CD14-positive monocyte (primary cell): ENCODE measurements around the gene ARHGEF3. TPM values are rescaled to one million over a fixed set of nuclear protein-coding genes. Genes with fewer than 3 reads are reported as not detected.

ENCODE experiments used
- DNase-seq, 3 donors: peaks; one replicate each; pipeline ENCODE4 v3.0.0-alpha.2; 2011 to 2022
- H2AFZ ChIP-seq: 2 replicates; pipeline ENCODE4 v1.6.0; 2012; ENCODE audit warnings: mild to moderate bottlenecking, low read depth, low read length, inconsistent platforms; ENCODE audit not compliant: insufficient read depth, poor library complexity, severe bottlenecking
- H3K27ac ChIP-seq, 2 donors: 1 replicate in 1 of 2; 2 replicates in 1 of 2; pipeline ENCODE4 v1.5.1; 2012 to 2013; ENCODE audit warnings: low read length in 2 of 2, control low read depth in 1 of 2, inconsistent platforms in 1 of 2, low read depth in 1 of 2, mild to moderate bottlenecking in 1 of 2
- H3K27me3 ChIP-seq, 2 donors: one replicate each; pipeline versions ENCODE4 v1.6.0 to v1.6.1; 2011 to 2013; ENCODE audit warnings: low read length in 2 of 2; ENCODE audit not compliant: control insufficient read depth in 2 of 2, insufficient read depth in 2 of 2
- H3K36me3 ChIP-seq, 2 donors: replicated peaks in 1 of 2; 1 replicate in 1 of 2; 2 replicates in 1 of 2; pipeline versions ENCODE4 v1.5.1 to v1.6.1; 2012 to 2013; ENCODE audit warnings: low read length in 2 of 2, control low read depth in 1 of 2, inconsistent platforms in 1 of 2, mild to moderate bottlenecking in 1 of 2; ENCODE audit not compliant: insufficient read depth in 2 of 2, control insufficient read depth in 1 of 2
- H3K4me1 ChIP-seq, 2 donors: 1 replicate in 1 of 2; 2 replicates in 1 of 2; pipeline versions ENCODE4 v1.5.1 to v1.6.1; 2012 to 2013; ENCODE audit warnings: low read length in 2 of 2, control low read depth in 1 of 2, inconsistent platforms in 1 of 2, mild to moderate bottlenecking in 1 of 2, moderate library complexity in 1 of 2; ENCODE audit not compliant: insufficient read depth in 2 of 2, control insufficient read depth in 1 of 2
- H3K4me2 ChIP-seq: replicated peaks from 2 replicates; pipeline ENCODE3; 2012; ENCODE audit warnings: low read length, moderate library complexity, mild to moderate bottlenecking; ENCODE audit not compliant: poor library complexity, severe bottlenecking; ENCODE audit errors: extremely low read depth
- H3K4me3 ChIP-seq, 3 experiments: fragments of 200-600 bp in 1 of 3; sonication (generic) in 1 of 3; replicated peaks in 1 of 3; 1 replicate in 2 of 3; 2 replicates in 1 of 3; pipeline ENCODE4 v1.5.1; 2011 to 2013; ENCODE audit warnings: low read length in 3 of 3, mild to moderate bottlenecking in 3 of 3, control low read depth in 2 of 3, low read depth in 2 of 3, inconsistent platforms in 1 of 3, moderate library complexity in 1 of 3
- H3K79me2 ChIP-seq: 2 replicates; pipeline ENCODE4 v1.6.0; 2012; ENCODE audit warnings: mild to moderate bottlenecking, control low read depth, inconsistent platforms, low read length, moderate library complexity; ENCODE audit not compliant: insufficient read depth
- H3K9ac ChIP-seq: 2 replicates; pipeline ENCODE4 v1.6.0; 2017; ENCODE audit warnings: low read length, mild to moderate bottlenecking; ENCODE audit not compliant: insufficient read depth, poor library complexity, severe bottlenecking
- H3K9me3 ChIP-seq, 2 donors: replicated peaks in 1 of 2; 1 replicate in 1 of 2; 2 replicates in 1 of 2; pipeline versions ENCODE4 v1.5.1 to v1.6.1; 2012 to 2013; ENCODE audit warnings: low read length in 2 of 2, control low read depth in 1 of 2; ENCODE audit not compliant: control insufficient read depth in 1 of 2, insufficient read depth in 1 of 2
- H4K20me1 ChIP-seq: 2 replicates; pipeline ENCODE4 v1.6.0; 2012; ENCODE audit warnings: mild to moderate bottlenecking, low read length, control low read depth, moderate library complexity; ENCODE audit not compliant: insufficient read depth
- H3K27ac Mint-ChIP-seq, 7 donors: one replicate each; pipeline ENCODE4 v1.8.0; 2020; ENCODE audit warnings: mild to moderate bottlenecking in 7 of 7, mixed read lengths in 7 of 7, moderate library complexity in 6 of 7, inconsistent platforms in 2 of 7
- H3K27me3 Mint-ChIP-seq, 3 donors: one replicate each; pipeline ENCODE4 v1.8.0; 2021 to 2022; ENCODE audit warnings: low read depth in 3 of 3, mild to moderate bottlenecking in 3 of 3, mixed read lengths in 3 of 3, moderate library complexity in 3 of 3, inconsistent platforms in 1 of 3
- H3K36me3 Mint-ChIP-seq, 2 donors: one replicate each; pipeline ENCODE4 v1.8.0; 2020; ENCODE audit warnings: mixed read lengths in 2 of 2, inconsistent platforms in 1 of 2, mild to moderate bottlenecking in 1 of 2
- H3K4me1 Mint-ChIP-seq: one replicate; pipeline ENCODE4 v1.8.0; 2020; ENCODE audit warnings: mild to moderate bottlenecking, mixed read lengths
- H3K4me3 Mint-ChIP-seq, 2 donors: one replicate each; pipeline ENCODE4 v1.8.0; 2020; ENCODE audit warnings: mild to moderate bottlenecking in 2 of 2, mixed read lengths in 2 of 2, moderate library complexity in 1 of 2
- H3K9me3 Mint-ChIP-seq, 7 donors: one replicate each; pipeline ENCODE4 v1.8.0; 2020 to 2022; ENCODE audit warnings: mixed read lengths in 7 of 7, mild to moderate bottlenecking in 6 of 7, moderate library complexity in 6 of 7, inconsistent platforms in 2 of 7
- CTCF ChIP-seq: fragments of 200-600 bp; IDR thresholded peaks from one replicate; pipeline ENCODE4 v1.8.0; 2022; ENCODE audit warnings: antibody characterized with exemption, mild to moderate bottlenecking
- WGBS: methylation state at CpG from one replicate; pipeline ENCODE4 v1.1.5; 2013; ENCODE audit warnings: missing lambda C conversion rate; ENCODE audit not compliant: insufficient coverage; 5-methylcytosine and 5-hydroxymethylcytosine counted together
- intact Hi-C, 2 donors: fragments of 100-400 bp; cut with micrococcal nuclease; formaldehyde crosslinking; loops; one replicate each; pipeline versions ENCODE4 v1.15.0 to v1.15.1; 2023
- polyA plus RNA-seq, 3 donors: library from polyadenylated mRNA; depleted of rRNA in 1 of 3; unstranded in 2 of 3; stranded (reverse) in 1 of 3; fragments of 300-500 nt in 2 of 3; fragments of >200 nt in 1 of 3; fragmentation: Illumina TruSeq in 2 of 3; gene quantifications; 1 replicate in 2 of 3; 2 replicates in 1 of 3; pipeline ENCODE4 v1.2.3, GENCODE V29; 2012 to 2021

ARHGEF3 gene
- polyA plus RNA-seq, 3 donors: 22.6 to 29.5 (median 26.5) TPM

DNA sequence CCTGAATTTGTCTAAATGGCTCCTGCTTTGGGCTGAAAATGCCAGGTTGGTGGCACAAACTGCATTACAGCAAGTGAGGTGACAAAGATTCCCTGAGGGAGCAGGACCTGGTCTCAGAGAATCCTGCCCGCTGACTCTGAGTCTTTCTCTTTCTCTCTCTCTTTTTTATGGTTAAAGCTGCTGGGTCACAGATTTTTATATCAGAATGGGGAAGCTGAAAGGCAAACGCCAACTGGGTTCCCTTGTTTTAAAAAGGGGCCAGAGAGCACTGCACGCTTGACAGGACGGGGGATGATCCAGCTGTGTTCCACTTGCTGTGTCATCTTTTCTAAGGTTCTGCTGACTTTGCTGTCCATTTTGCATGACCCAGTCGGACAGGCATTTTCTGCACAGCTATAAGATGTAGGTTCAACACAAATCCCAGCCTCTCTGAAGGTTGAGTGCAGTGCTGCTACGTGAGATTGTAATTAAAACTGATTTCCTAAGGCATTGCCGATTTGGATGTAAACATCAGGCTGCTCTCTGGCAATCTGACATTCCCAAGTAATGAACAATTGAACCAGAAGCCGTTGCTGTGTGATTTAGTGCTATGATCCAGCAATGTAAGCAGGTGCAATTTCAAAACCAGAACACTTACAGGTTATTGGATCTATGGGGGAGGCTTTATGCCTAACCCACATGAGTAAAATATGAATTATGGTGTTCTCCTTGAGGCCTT lies 25.8 kb downstream of the ARHGEF3 start:
- peak overlapping the region; percentile 40 for H3K4me2 ChIP-seq
- DNase-seq: no peak
- no peak overlapping the region for H3K9ac ChIP-seq
- TF ChIP-seq CTCF: no peak
- no peaks in the 10 kb centered on the region for H3K9me3 ChIP-seq
- peak overlapping the region; percentile 11 for H2AFZ ChIP-seq
- H3K9me3 Mint-ChIP-seq: peaks cover 0 to 3% (median 0%) of the 10 kb centered on the region in 7 donors
- peaks cover 29% of the 10 kb centered on the region for H4K20me1 ChIP-seq
- H3K27me3 Mint-ChIP-seq: peaks cover 0 to 4% (median 0%) of the 10 kb centered on the region in 3 donors
- H3K4me1 Mint-ChIP-seq: peaks cover 68% of the 10 kb centered on the region
- intact Hi-C loops: no loop called here
- peak overlapping the region; percentile 61 to 94 (median 86) for H3K27ac Mint-ChIP-seq
- peaks cover 20 to 28% of the 10 kb centered on the region in 2 donors for H3K36me3 ChIP-seq
- 19% methylated on average over 4 of the region's 8 CpGs for WGBS
- H3K27ac ChIP-seq: peak overlapping the region; percentile 27 to 48
- H3K4me1 ChIP-seq: peaks cover 56 to 66% of the 10 kb centered on the region in 2 donors
- peak overlapping the region in 1 of 3 experiments; percentile 13 for H3K4me3 ChIP-seq
- H3K27me3 ChIP-seq: no peaks in the 10 kb centered on the region
- H3K79me2 ChIP-seq: peaks cover 48% of the 10 kb centered on the region
- peaks cover 32 to 37% of the 10 kb centered on the region in 2 donors for H3K36me3 Mint-ChIP-seq
- H3K4me3 Mint-ChIP-seq: peak overlapping the region; percentile 62 to 78

DNA sequence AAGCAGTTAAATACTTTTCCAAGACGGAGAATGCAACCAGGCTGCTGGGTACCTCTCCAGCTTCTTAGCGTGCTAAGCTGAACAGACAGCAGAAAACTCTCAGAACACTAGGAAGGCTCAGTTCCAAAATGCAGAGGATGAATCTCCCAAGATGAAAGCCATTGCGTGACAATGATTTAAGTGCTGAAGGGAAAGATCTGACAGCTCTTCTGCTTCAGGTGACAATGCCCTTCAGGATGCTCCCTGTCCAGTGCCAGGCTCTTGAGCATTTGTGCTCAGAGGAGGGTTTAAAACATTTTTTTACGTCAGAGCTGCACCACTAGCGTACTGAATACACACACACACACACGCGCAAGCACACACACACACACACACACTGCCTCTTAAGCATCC lies 26.3 kb downstream of the ARHGEF3 start:
- 96% methylated on average over 7 of the region's 7 CpGs for WGBS
- peaks cover 22 to 34% of the 10 kb centered on the region in 2 donors for H3K36me3 ChIP-seq
- Mint-ChIP-seq H3K36me3 (peaks cover 36 to 40% of the 10 kb centered on the region in 2 donors), H3K4me1 (peaks cover 63% of the 10 kb centered on the region), H3K27ac (peak overlapping the region; percentile 61 to 94 (median 86)), H3K9me3 (peaks cover 0 to 3% (median 0%) of the 10 kb centered on the region in 7 donors), H3K27me3 (peaks cover 0 to 4% (median 0%) of the 10 kb centered on the region in 3 donors), H3K4me3 (peak overlapping the region; percentile 62 to 78)
- intact Hi-C loops: no loop called here
- H2AFZ ChIP-seq: peak overlapping the region; percentile 11
- peak overlapping the region; percentile 27 to 48 for H3K27ac ChIP-seq
- peaks cover 43% of the 10 kb centered on the region for H3K79me2 ChIP-seq
- peak overlapping the region; percentile 40 for H3K4me2 ChIP-seq
- DNase-seq: no peak
- no peaks in the 10 kb centered on the region for H3K27me3 ChIP-seq
- TF ChIP-seq CTCF: no peak
- H3K4me1 ChIP-seq: peaks cover 56 to 62% of the 10 kb centered on the region in 2 donors
- no peaks in the 10 kb centered on the region for H3K9me3 ChIP-seq
- peaks cover 29% of the 10 kb centered on the region for H4K20me1 ChIP-seq
- H3K4me3 ChIP-seq: peak overlapping the region in 1 of 3 experiments; percentile 13
- no peak overlapping the region for H3K9ac ChIP-seq
